ENCODE data around the gene HAUS1. TPM values are rescaled to one million over a fixed set of nuclear protein-coding genes. Genes with fewer than 3 reads are reported as not detected.
A peak's percentile ranks its signal among the peaks of the same experiment; 100 is the strongest.

HAUS1 gene
- total and polyA plus RNA-seq, 2 of the 4 experiments (the other 2 are of a cell fraction): 25.3 to 33.4 TPM

DNA sequence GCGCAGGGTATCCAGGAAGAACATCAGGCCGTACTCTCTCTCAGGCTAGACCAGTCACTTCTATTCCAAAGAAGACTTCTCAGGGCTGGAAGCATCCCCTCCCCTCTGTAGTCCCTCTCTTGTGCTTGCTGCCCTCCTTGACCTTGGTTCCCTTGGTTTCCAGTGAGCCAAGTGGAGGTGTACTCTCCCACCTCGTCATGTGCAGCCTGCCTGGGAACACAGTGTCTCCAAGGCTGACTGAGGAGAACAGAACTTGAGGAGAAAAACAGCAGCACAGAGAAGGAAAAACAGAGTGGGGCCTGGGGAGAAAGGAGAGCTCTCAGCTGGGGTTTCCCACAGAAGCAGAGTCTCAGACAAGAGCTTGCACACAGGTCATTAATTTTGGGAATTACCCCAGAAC lies 52.7 kb downstream of the HAUS1 start:
- ATAC-seq (ENCODE audit: low read depth): no peak
- dilution Hi-C loops (cut with HindIII; ENCODE audit: low sequenced_read_pairs, unreplicated experiment): no loop called here
- TF ChIP-seq MAZ (IDR thresholded peaks at IDR 0.05; ENCODE audit: borderline replicate concordance, low read depth, low read length) (no peak), RFX5 (IDR thresholded peaks at IDR 0.05; ENCODE audit: low read depth, low read length) (no peak), CEBPB (IDR thresholded peaks at IDR 0.05; ENCODE audit: low read depth, low read length) (no peak), FOS (IDR thresholded peaks at IDR 0.05; ENCODE audit: low read depth, low read length) (no peak), MAFK (IDR thresholded peaks at IDR 0.05; ENCODE audit: low read depth, low read length) (no peak), CTCF (conservative IDR thresholded peaks at IDR 0.05; ENCODE audit: low read depth, low read length) (no peak)
- Histone ChIP-seq H2AK9ac (replicated peaks; ENCODE audit: low read depth, low read length, poor library complexity) (peak overlapping the region; percentile 44), H4K20me1 (ENCODE audit: insufficient read depth, low read length) (no peaks in the 10 kb centered on the region), H3K4me2 (ENCODE audit: low read depth, low read length) (no peak overlapping the region), H2BK5ac (ENCODE audit: low read depth, low read length, poor library complexity, severe bottlenecking) (peak overlapping the region; percentile 5), H3K14ac (replicated peaks; ENCODE audit: low read depth, low read length) (peak overlapping the region; percentile 78; the same call in 1 of the 2 replicates), H3K4ac (ENCODE audit: low read depth, low read length) (peak overlapping the region; percentile 90), H2BK20ac (ENCODE audit: low read depth, low read length) (peak overlapping the region; percentile 78), H3K18ac (ENCODE audit: low read depth, low read length) (peak overlapping the region; percentile 12; the same call in 1 of the 2 replicates), H3K9me3 (ENCODE audit: control insufficient read depth, insufficient read depth, low read length) (no peaks in the 10 kb centered on the region), H2AFZ (replicated peaks; ENCODE audit: low read length, poor library complexity) (peak overlapping the region; percentile 72), H4K8ac (ENCODE audit: low read depth in 2 of 2, low read length in 2 of 2) (peak overlapping the region in 1 of 2 experiments; percentile 30; a peak in 2 of 4 replicates), H2BK120ac (ENCODE audit: low read depth, low read length) (peak overlapping the region; percentile 96), H4K91ac (ENCODE audit: insufficient read depth, low read depth, low read length) (peak overlapping the region; percentile 84), H3K27me3 (ENCODE audit: control insufficient read depth, insufficient read depth, low read length) (no peaks in the 10 kb centered on the region), H3K23ac (ENCODE audit: low read depth, low read length) (no peak overlapping the region), H3K79me1 (ENCODE audit: low read depth in 1 of 2, low read length in 2 of 2) (no peaks in the 10 kb centered on the region), H3K4me1 (ENCODE audit: control insufficient read depth, insufficient read depth, low read length) (peaks cover 21% of the 10 kb centered on the region), H3K9ac (ENCODE audit: low read depth, low read length) (no peak overlapping the region), H3K9me1 (ENCODE audit: insufficient read depth, low read length) (peaks cover 21% of the 10 kb centered on the region), H3K36me3 (ENCODE audit: control insufficient read depth, insufficient read depth, low read length) (no peaks in the 10 kb centered on the region), H3K4me3 (ENCODE audit: insufficient read depth, low read depth, low read length) (no peak overlapping the region), H3K56ac (ENCODE audit: extremely low read depth, insufficient read depth, low read length) (no peak overlapping the region), H3K27ac (ENCODE audit: insufficient read depth, low read length) (no peak overlapping the region), H4K5ac (ENCODE audit: low read depth, low read length) (no peak overlapping the region), H2BK15ac (ENCODE audit: low read depth, low read length) (peak overlapping the region; percentile 92; the same call in 2 of the 3 replicates), H2AK5ac (ENCODE audit: low read depth, low read length) (peak overlapping the region; percentile 96)
- no peak for DNase-seq
- POLR2A ChIA-PET (ENCODE audit: unreplicated experiment): no interaction called here
- CTCF ChIA-PET: interaction anchor here (1.3 kb wide), 1 partner anchor 16 kb away, joined by 7 read pairs; a partner anchor contains a TSS
- no TSS peak for BruUV-seq (replicated peaks)
- no CpG with 5 or more reads among the region's 3 CpGs for WGBS, 2 experiments (ENCODE audit: extremely low coverage in 2 of 2, insufficient read length in 1 of 2)
- in situ Hi-C loops (cut with MboI; ENCODE audit: low sequenced_read_pairs): no loop called here
- intact Hi-C loops (cut with micrococcal nuclease): no loop called here

Data from IMR-90 (cell line).